ENCODE results near the gene CACHD1. TPM values are rescaled to one million over a fixed set of nuclear protein-coding genes. Genes with fewer than 3 reads are reported as not detected.

Gene CACHD1
- total and polyA plus RNA-seq, 2 of the 8 experiments (the other 6 are each of a cell fraction or from before 2014, with no cell fraction given): 22.2 to 42.5 TPM

- no peaks in the 10 kb centered on the region; a peak in 1 of 7 replicates for H3K27me3 ChIP-seq (replicated peaks in 1 of 4; ENCODE audit: control insufficient read depth in 3 of 4, extremely low read depth in 1 of 4, insufficient read depth in 3 of 4, low read length in 3 of 4)
- H3K36me3 ChIP-seq (ENCODE audit: control insufficient read depth in 2 of 4, insufficient read depth in 4 of 4, low read length in 3 of 4): no peaks in the 10 kb centered on the region
- no peak overlapping the region for H4K91ac ChIP-seq (replicated peaks; ENCODE audit: insufficient read length, low read length)
- H4K8ac ChIP-seq (ENCODE audit: extremely low read depth, insufficient read depth, low read length): no peak overlapping the region
- CTCF ChIA-PET (ENCODE audit: partially characterized antibody): interaction anchor here (0.7 kb wide), 1 partner anchor 289 kb away, joined by 3 read pairs; no protein-coding TSS in a partner anchor
- H3K9me3 ChIP-seq (ENCODE audit: insufficient read depth in 2 of 2, low read depth in 1 of 2, low read length in 1 of 2): no peaks in the 10 kb centered on the region
- H3K23me2 ChIP-seq (ENCODE audit: low read depth, low read length): no peaks in the 10 kb centered on the region
- no peak overlapping the region for H2BK5ac ChIP-seq (ENCODE audit: low read depth, low read length)
- no peak overlapping the region for H2AK5ac ChIP-seq (ENCODE audit: low read depth, low read length)
- H3K79me1 ChIP-seq (ENCODE audit: low read depth, low read length): no peaks in the 10 kb centered on the region
- POLR2A ChIA-PET (ENCODE audit: partially characterized antibody): no interaction called here
- no peak for FAIRE-seq
- no peaks in the 10 kb centered on the region for H3K79me2 ChIP-seq (ENCODE audit: control insufficient read depth in 1 of 2, insufficient read depth in 2 of 2, low read length in 2 of 2)
- H2BK15ac ChIP-seq (ENCODE audit: low read length): no peak overlapping the region
- WGBS, 2 experiments (ENCODE audit: extremely low coverage in 1 of 2, insufficient coverage in 1 of 2, insufficient read length in 1 of 2, insufficient replicate concordance in 2 of 2, low coverage in 1 of 2, low lambda C conversion rate in 2 of 2, missing lambda C conversion rate in 1 of 2): 86% methylated on average over 2 of the region's 2 CpGs; no CpG with 5 or more reads in 1 of the 2 experiments
- no peak overlapping the region for H3K23ac ChIP-seq (ENCODE audit: insufficient read length)
- no peak for DNase-seq (ENCODE audit: low read depth in 1 of 2, low spot score in 2 of 2)
- H3K18ac ChIP-seq (ENCODE audit: extremely low read depth, low read length): no peak overlapping the region
- H3K4ac ChIP-seq (replicated peaks; ENCODE audit: insufficient read length, low read depth, low read length): no peak overlapping the region
- H2BK20ac ChIP-seq (ENCODE audit: low read length): no peak overlapping the region
- no peak overlapping the region for H2AFZ ChIP-seq (ENCODE audit: low read length)
- no peak overlapping the region for H3K56ac ChIP-seq (replicated peaks; ENCODE audit: insufficient read length, low read depth, low read length)
- no peaks in the 10 kb centered on the region for H4K20me1 ChIP-seq (replicated peaks in 1 of 2; ENCODE audit: control insufficient read depth in 1 of 2, insufficient read depth in 2 of 2, low read length in 2 of 2)
- no peak overlapping the region for H3K9ac ChIP-seq (replicated peaks in 1 of 4; ENCODE audit: extremely low read depth in 1 of 4, low read depth in 3 of 4, low read length in 3 of 4)
- H4K5ac ChIP-seq (ENCODE audit: insufficient read length, low read depth, low read length): no peak overlapping the region
- H3K14ac ChIP-seq (ENCODE audit: insufficient read length): no peak overlapping the region
- H3K4me2 ChIP-seq (ENCODE audit: insufficient read depth in 1 of 2, low read depth in 2 of 2, low read length in 2 of 2): no peak overlapping the region
- no peak overlapping the region for H3K4me3 ChIP-seq (ENCODE audit: extremely low read depth in 1 of 4, insufficient read depth in 2 of 4, low read depth in 3 of 4, low read length in 4 of 4)
- no peak overlapping the region for H3K27ac ChIP-seq (ENCODE audit: low read depth, low read length)
- H2BK120ac ChIP-seq (replicated peaks; ENCODE audit: low read depth, low read length): no peak overlapping the region
- no peak overlapping the region for H2BK12ac ChIP-seq (ENCODE audit: low read depth, low read length)
- peaks cover 0 to 6% (median 4%) of the 10 kb centered on the region in 4 experiments; a peak in 4 of 7 replicates for H3K4me1 ChIP-seq (replicated peaks in 1 of 4; ENCODE audit: control insufficient read depth in 3 of 4, insufficient read depth in 4 of 4, low read length in 3 of 4)
- TF ChIP-seq TAF7 (optimal IDR thresholded peaks at IDR 0.05; ENCODE audit: borderline replicate concordance, low read depth, low read length): no peak
- no peak for TF ChIP-seq ASH2L (IDR thresholded peaks at IDR 0.05; ENCODE audit: low read length)
- TF ChIP-seq RAD21 (IDR thresholded peaks at IDR 0.05 in 1 of 2, conservative IDR thresholded peaks at IDR 0.05 in 1 of 2; ENCODE audit: low read depth in 2 of 2, low read length in 2 of 2): no peak
- TF ChIP-seq ZNF274 (IDR thresholded peaks at IDR 0.05; ENCODE audit: borderline replicate concordance, extremely low read depth, low read length): no peak
- no peak for TF ChIP-seq HDAC6 (IDR thresholded peaks at IDR 0.05; ENCODE audit: low read depth, low read length)
- TF ChIP-seq CTBP2 (IDR thresholded peaks at IDR 0.05; ENCODE audit: borderline replicate concordance, insufficient read depth, insufficient read length, low read length): no peak
- no peak for TF ChIP-seq SIX5 (IDR thresholded peaks at IDR 0.05; ENCODE audit: low read depth, low read length)
- no peak for TF ChIP-seq FOSL1 (IDR thresholded peaks at IDR 0.05; ENCODE audit: insufficient read depth, low read depth, low read length)
- TF ChIP-seq MAFK (IDR thresholded peaks at IDR 0.05; ENCODE audit: low read depth, low read length): no peak
- TF ChIP-seq KDM5A (IDR thresholded peaks at IDR 0.05; ENCODE audit: low read length): no peak
- TF ChIP-seq BCL11A (IDR thresholded peaks at IDR 0.05; ENCODE audit: low read depth in 2 of 2, low read length in 2 of 2): no peak
- no peak for TF ChIP-seq ATF2 (IDR thresholded peaks at IDR 0.05; ENCODE audit: low read length)
- no peak for TF ChIP-seq TEAD4 (IDR thresholded peaks at IDR 0.05; ENCODE audit: low read depth, low read length)
These were observed 233.7 kb downstream of the CACHD1 start for GRCh38 chr1:64703600-64703999.

Data from H1 (cell line).